Transverse colon (tissue), 4 donors: ENCODE data around the gene TAS2R38. TPM values are rescaled to one million over a fixed set of nuclear protein-coding genes. Genes with fewer than 3 reads are reported as not detected.

Experiments
- DNase-seq: peaks from one replicate; pipeline ENCODE4 v3.0.0-alpha.2; 2019
- H3K27ac ChIP-seq, 4 donors: fragments of 200-600 bp; sonication (generic); 2 replicates each; pipeline ENCODE4 v1.5.1; 2016 to 2018; ENCODE audit warnings: inconsistent platforms in 4 of 4
- H3K27me3 ChIP-seq: fragments of 200-600 bp; sonication (generic); 2 replicates; pipeline ENCODE4 v1.5.1; 2017; ENCODE audit warnings: inconsistent platforms
- H3K36me3 ChIP-seq, 4 donors: fragments of 200-600 bp; sonication (generic); 2 replicates each; pipeline ENCODE4 v1.5.1; 2017 to 2019; ENCODE audit warnings: inconsistent platforms in 4 of 4
- H3K4me1 ChIP-seq, 4 donors: fragments of 200-600 bp; sonication (generic); 2 replicates each; pipeline ENCODE4 v1.5.1; 2017 to 2020; ENCODE audit warnings: inconsistent platforms in 4 of 4
- H3K4me3 ChIP-seq, 4 donors: fragments of 200-600 bp; sonication (generic); 1 replicate in 1 of 4; 2 replicates in 3 of 4; pipeline versions ENCODE4 v1.5.1 to v1.6.1; 2017 to 2019; ENCODE audit warnings: inconsistent platforms in 4 of 4
- H3K9me3 ChIP-seq, 2 donors: fragments of 200-600 bp; sonication (generic); 2 replicates each; pipeline ENCODE4 v1.5.1; 2017 to 2019; ENCODE audit warnings: inconsistent platforms in 2 of 2
- CTCF ChIP-seq, 5 experiments: fragments of 200-600 bp in 3 of 5; fragments of 450-650 bp in 2 of 5; sonication (generic) in 3 of 5; IDR thresholded peaks; 1 replicate in 2 of 5; 2 replicates in 3 of 5; pipeline ENCODE4 v1.5.1; 2016 to 2017; ENCODE audit warnings: antibody characterized with exemption in 5 of 5, inconsistent platforms in 3 of 5, mild to moderate bottlenecking in 2 of 5, moderate library complexity in 1 of 5
- EP300 ChIP-seq: sonication (generic); formaldehyde crosslinking; IDR thresholded peaks from one replicate; pipeline ENCODE4 v1.6.1; 2017; ENCODE audit warnings: antibody characterized with exemption, low read depth
- POLR2A ChIP-seq: fragments of 450-650 bp; IDR thresholded peaks from one replicate; pipeline ENCODE4 v1.6.1; 2016; ENCODE audit warnings: antibody characterized with exemption, mild to moderate bottlenecking, moderate library complexity
- POLR2AphosphoS5 ChIP-seq, 3 donors: sonication (generic); formaldehyde crosslinking; IDR thresholded peaks; one replicate each; pipeline ENCODE4 v1.6.1; 2016; ENCODE audit warnings: antibody characterized with exemption in 3 of 3
- WGBS, 2 donors: methylation state at CpG; one replicate each; pipeline ENCODE4 v1.1.5; 2018; ENCODE audit warnings: low coverage in 1 of 2; 5-methylcytosine and 5-hydroxymethylcytosine counted together
- in situ Hi-C, 4 donors: fragments of 200-750 bp; cut with MboI; loops; one replicate each; pipeline versions ENCODE4 v1.15.0 to v1.15.1; 2017; ENCODE audit warnings: low sequenced_read_pairs in 3 of 4, low pct_ligation_motif_present in 1 of 4, low pct_unique_long_range_greater_than_20kb in 1 of 4
- intact Hi-C: fragments of 100-400 bp; cut with DNase I; formaldehyde crosslinking; loops from one replicate; pipeline ENCODE4 v1.15.1; 2023; ENCODE audit warnings: low total_unique reads
- total RNA-seq, 4 donors: library from RNA; depleted of rRNA; stranded (reverse); fragments of >200 nt; gene quantifications; one replicate each; pipeline ENCODE4 v1.1.0, GENCODE V29; 2016

The TAS2R38 gene
- total RNA-seq, 4 donors from 2014 or later: not detected

GRCh38 chr7:141944811-141945210, 28.8 kb downstream of the TAS2R38 start:
- 69 to 83% methylated on average over 3 of the region's 3 CpGs for WGBS, 2 donors
- H3K27ac ChIP-seq: no peak overlapping the region
- intact Hi-C loops (no loop called here), in situ Hi-C loops (no loop called here)
- no peak overlapping the region for H3K4me3 ChIP-seq
- DNase-seq: no peak
- H3K9me3 ChIP-seq: peaks cover 0 to 4% of the 10 kb centered on the region in 2 donors
- no peaks in the 10 kb centered on the region for H3K27me3 ChIP-seq
- H3K36me3 ChIP-seq: no peaks in the 10 kb centered on the region
- no peaks in the 10 kb centered on the region for H3K4me1 ChIP-seq
- TF ChIP-seq POLR2A (no peak), POLR2AphosphoS5 (IDR thresholded peaks at IDR 0.05) (no peak), CTCF (IDR thresholded peaks at IDR 0.05) (no peak), EP300 (no peak)

GRCh38 chr7:141943846-141944245, 29.7 kb downstream of the TAS2R38 start:
- in situ Hi-C loops (no loop called here), intact Hi-C loops (no loop called here)
- DNase-seq: no peak
- TF ChIP-seq EP300 (no peak), CTCF (IDR thresholded peaks at IDR 0.05) (no peak), POLR2AphosphoS5 (IDR thresholded peaks at IDR 0.05) (no peak), POLR2A (no peak)
- peaks cover 0 to 4% of the 10 kb centered on the region in 2 donors for H3K9me3 ChIP-seq
- 40 to 55% methylated on average over 1 of the region's 1 CpG for WGBS, 2 donors
- H3K27ac ChIP-seq: no peak overlapping the region
- H3K27me3 ChIP-seq: no peaks in the 10 kb centered on the region
- H3K4me1 ChIP-seq: no peaks in the 10 kb centered on the region
- no peak overlapping the region for H3K4me3 ChIP-seq
- H3K36me3 ChIP-seq: no peaks in the 10 kb centered on the region

GRCh38 chr7:141941075-141941474, 32.5 kb downstream of the TAS2R38 start:
- no peak for TF ChIP-seq POLR2A
- no peak for TF ChIP-seq CTCF (IDR thresholded peaks at IDR 0.05)
- no peak for TF ChIP-seq POLR2AphosphoS5 (IDR thresholded peaks at IDR 0.05)
- no peak for TF ChIP-seq EP300
- H3K27ac ChIP-seq: no peak overlapping the region
- in situ Hi-C loops: no loop called here
- no peaks in the 10 kb centered on the region for H3K36me3 ChIP-seq
- no peaks in the 10 kb centered on the region for H3K27me3 ChIP-seq
- WGBS, 2 donors: 84 to 90% methylated on average over 3 of the region's 3 CpGs
- intact Hi-C loops: no loop called here
- H3K4me1 ChIP-seq: no peaks in the 10 kb centered on the region
- peaks cover 0 to 4% of the 10 kb centered on the region in 2 donors for H3K9me3 ChIP-seq
- DNase-seq: no peak
- no peak overlapping the region for H3K4me3 ChIP-seq

- no peaks in the 10 kb centered on the region for H3K36me3 ChIP-seq
- no peak overlapping the region for H3K27ac ChIP-seq
- TF ChIP-seq CTCF (IDR thresholded peaks at IDR 0.05) (no peak), POLR2A (no peak), EP300 (no peak)
- H3K27me3 ChIP-seq: no peaks in the 10 kb centered on the region
- in situ Hi-C loops (no loop called here), intact Hi-C loops (no loop called here)
- no peaks in the 10 kb centered on the region for H3K9me3 ChIP-seq
- DNase-seq: no peak
- WGBS, 2 donors: 93% methylated on average over 5 of the region's 5 CpGs; no CpG with 5 or more reads in 1 of the 2 donors
- H3K4me3 ChIP-seq: no peak overlapping the region
- H3K4me1 ChIP-seq: no peaks in the 10 kb centered on the region
Measured at GRCh38 chr7:141930211-141930610, 43.4 kb downstream of the TAS2R38 start.
